Thyroid gland (tissue), 4 donors: ENCODE data around the gene FBLN1. TPM values are rescaled to one million over a fixed set of nuclear protein-coding genes. Genes with fewer than 3 reads are reported as not detected.

Experiments
- DNase-seq, 2 donors: peaks; one replicate each; pipeline ENCODE4 v3.0.0-alpha.2; 2019
- H3K27ac ChIP-seq, 3 donors: fragments of 200-600 bp; sonication (generic); 1 replicate in 2 of 3; 2 replicates in 1 of 3; pipeline ENCODE4 v1.5.1; 2016 to 2019; ENCODE audit warnings: mild to moderate bottlenecking in 1 of 3, moderate library complexity in 1 of 3
- H3K27me3 ChIP-seq: fragments of 200-600 bp; sonication (generic); one replicate; pipeline ENCODE4 v1.5.1; 2019
- H3K36me3 ChIP-seq, 2 donors: fragments of 200-600 bp; sonication (generic); one replicate each; pipeline ENCODE4 v1.5.1; 2016 to 2019
- H3K4me1 ChIP-seq, 2 donors: fragments of 200-600 bp; sonication (generic); one replicate each; pipeline ENCODE4 v1.5.1; 2017 to 2019
- H3K4me3 ChIP-seq, 3 donors: fragments of 200-600 bp; sonication (generic); replicated peaks in 1 of 3; 1 replicate in 2 of 3; 2 replicates in 1 of 3; pipeline ENCODE4 v1.5.1; 2016; ENCODE audit warnings: mild to moderate bottlenecking in 1 of 3
- H3K9me3 ChIP-seq: fragments of 200-600 bp; sonication (generic); one replicate; pipeline ENCODE4 v1.5.1; 2017
- POLR2A ChIP-seq, 2 donors: fragments of 450-650 bp; IDR thresholded peaks; one replicate each; pipeline ENCODE4 v1.6.1; 2017; ENCODE audit warnings: antibody characterized with exemption in 2 of 2, mild to moderate bottlenecking in 2 of 2, moderate library complexity in 1 of 2
- WGBS, 2 donors: methylation state at CpG; one replicate each; pipeline ENCODE4 v1.1.5; 2017; 5-methylcytosine and 5-hydroxymethylcytosine counted together
- intact Hi-C: fragments of 100-400 bp; cut with DNase I; formaldehyde crosslinking; loops from one replicate; pipeline ENCODE4 v1.15.1; 2023
- total RNA-seq, 4 donors: library from RNA; depleted of rRNA; stranded (reverse); fragments of >200 nt; gene quantifications; one replicate each; pipeline ENCODE4 v1.2.3, GENCODE V29; 2016
- TF ChIP-seq, protein P1 (sequence below), 6 experiments: fragments of 200-600 bp in 3 of 6; fragments of 450-650 bp in 3 of 6; sonication (generic) in 3 of 6; IDR thresholded peaks; one replicate each; pipeline ENCODE4 v1.5.1; 2016 to 2019; ENCODE audit warnings: antibody characterized with exemption in 6 of 6, mild to moderate bottlenecking in 2 of 6, inconsistent platforms in 1 of 6, moderate library complexity in 1 of 6

Gene FBLN1
- total RNA-seq, 4 donors from 2014 or later, result 52.3 to 199 (median 163) TPM

DNA sequence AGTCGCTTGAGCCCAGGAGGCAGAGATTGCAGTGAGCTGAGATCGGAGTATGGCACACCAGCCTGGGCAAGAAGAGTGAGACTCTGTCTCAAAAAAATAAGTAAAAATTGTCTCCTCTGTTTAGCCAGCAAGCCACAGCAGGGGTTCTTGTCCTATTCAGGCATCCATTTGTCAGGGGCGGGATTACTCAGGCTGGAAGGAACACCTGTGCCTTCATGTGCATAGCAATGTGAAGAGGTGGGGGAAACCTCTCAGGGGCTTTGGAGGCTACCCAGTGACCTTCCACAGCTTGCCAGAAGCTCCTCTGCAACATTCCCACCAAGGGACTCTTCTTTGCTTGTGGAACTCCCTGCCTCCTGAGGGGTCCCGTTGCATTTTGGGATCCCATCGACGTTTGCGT, 63.3 kb downstream of the FBLN1 start:
- intact Hi-C loops, result no loop called here
- Histone ChIP-seq H3K9me3 (no peaks in the 10 kb centered on the region), H3K4me3 (no peak overlapping the region), H3K36me3 (no peaks in the 10 kb centered on the region), H3K4me1 (no peaks in the 10 kb centered on the region), H3K27me3 (no peaks in the 10 kb centered on the region), H3K27ac (no peak overlapping the region)
- TF ChIP-seq, protein P1, sequence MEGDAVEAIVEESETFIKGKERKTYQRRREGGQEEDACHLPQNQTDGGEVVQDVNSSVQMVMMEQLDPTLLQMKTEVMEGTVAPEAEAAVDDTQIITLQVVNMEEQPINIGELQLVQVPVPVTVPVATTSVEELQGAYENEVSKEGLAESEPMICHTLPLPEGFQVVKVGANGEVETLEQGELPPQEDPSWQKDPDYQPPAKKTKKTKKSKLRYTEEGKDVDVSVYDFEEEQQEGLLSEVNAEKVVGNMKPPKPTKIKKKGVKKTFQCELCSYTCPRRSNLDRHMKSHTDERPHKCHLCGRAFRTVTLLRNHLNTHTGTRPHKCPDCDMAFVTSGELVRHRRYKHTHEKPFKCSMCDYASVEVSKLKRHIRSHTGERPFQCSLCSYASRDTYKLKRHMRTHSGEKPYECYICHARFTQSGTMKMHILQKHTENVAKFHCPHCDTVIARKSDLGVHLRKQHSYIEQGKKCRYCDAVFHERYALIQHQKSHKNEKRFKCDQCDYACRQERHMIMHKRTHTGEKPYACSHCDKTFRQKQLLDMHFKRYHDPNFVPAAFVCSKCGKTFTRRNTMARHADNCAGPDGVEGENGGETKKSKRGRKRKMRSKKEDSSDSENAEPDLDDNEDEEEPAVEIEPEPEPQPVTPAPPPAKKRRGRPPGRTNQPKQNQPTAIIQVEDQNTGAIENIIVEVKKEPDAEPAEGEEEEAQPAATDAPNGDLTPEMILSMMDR (IDR thresholded peaks at IDR 0.05), result no peak
- TF ChIP-seq POLR2A (IDR thresholded peaks at IDR 0.05), result no peak
- WGBS, 2 donors, result 82 to 88% methylated on average over 7 of the region's 7 CpGs
- no peak for DNase-seq

DNA sequence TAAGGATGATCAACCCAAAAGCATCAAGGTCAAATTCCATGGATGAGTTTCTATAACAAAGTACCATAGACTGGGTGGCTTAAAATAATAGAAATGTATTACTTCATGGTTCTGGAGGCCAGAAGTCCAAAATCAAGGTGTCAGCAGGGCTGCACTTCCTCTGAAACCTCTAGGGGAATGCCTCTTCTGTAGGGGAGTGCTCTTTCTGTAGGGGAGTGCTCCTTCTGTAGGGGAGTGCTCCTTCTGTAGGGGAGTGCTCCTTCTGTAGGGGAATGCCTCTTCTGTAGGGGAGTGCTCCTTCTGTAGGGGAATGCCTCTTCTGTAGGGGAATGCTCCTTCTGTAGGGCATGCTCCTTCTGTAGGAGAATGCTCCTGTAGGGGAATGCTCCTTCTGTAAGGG, 65.5 kb downstream of the FBLN1 start:
- no peak overlapping the region for H3K27ac ChIP-seq
- intact Hi-C loops, result no loop called here
- H3K27me3 ChIP-seq, result no peaks in the 10 kb centered on the region
- H3K9me3 ChIP-seq, result no peaks in the 10 kb centered on the region
- H3K4me3 ChIP-seq, result no peak overlapping the region
- no peaks in the 10 kb centered on the region for H3K36me3 ChIP-seq
- TF ChIP-seq, protein P1 (IDR thresholded peaks at IDR 0.05), result no peak
- TF ChIP-seq POLR2A (IDR thresholded peaks at IDR 0.05), result no peak
- H3K4me1 ChIP-seq, result no peaks in the 10 kb centered on the region
- no peak for DNase-seq

DNA sequence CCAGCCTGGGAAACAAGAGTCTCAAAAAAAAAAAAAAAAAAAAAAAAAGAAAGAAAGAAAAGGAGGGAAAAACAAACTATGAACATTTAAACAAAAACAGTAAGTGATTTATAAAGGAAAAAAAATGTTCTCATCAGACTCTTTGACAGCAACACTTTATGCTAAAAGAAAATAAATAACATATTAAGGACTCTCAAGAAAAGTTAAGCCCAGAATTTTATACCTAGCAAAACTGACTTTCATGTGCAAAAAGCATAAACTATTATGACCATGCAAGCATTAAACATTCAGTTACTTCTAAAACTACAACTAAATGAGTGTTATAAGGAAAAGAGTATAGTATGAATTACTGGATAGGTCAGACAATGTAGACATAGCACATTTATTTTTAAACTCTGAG, 68.4 kb downstream of the FBLN1 start:
- intact Hi-C loops, result no loop called here
- H3K36me3 ChIP-seq, result no peaks in the 10 kb centered on the region
- H3K27ac ChIP-seq, result no peak overlapping the region
- DNase-seq, result no peak
- H3K27me3 ChIP-seq, result no peaks in the 10 kb centered on the region
- TF ChIP-seq POLR2A (IDR thresholded peaks at IDR 0.05), result no peak
- TF ChIP-seq, protein P1 (IDR thresholded peaks at IDR 0.05), result no peak
- H3K9me3 ChIP-seq, result no peaks in the 10 kb centered on the region
- no peaks in the 10 kb centered on the region for H3K4me1 ChIP-seq
- no peak overlapping the region for H3K4me3 ChIP-seq

DNA sequence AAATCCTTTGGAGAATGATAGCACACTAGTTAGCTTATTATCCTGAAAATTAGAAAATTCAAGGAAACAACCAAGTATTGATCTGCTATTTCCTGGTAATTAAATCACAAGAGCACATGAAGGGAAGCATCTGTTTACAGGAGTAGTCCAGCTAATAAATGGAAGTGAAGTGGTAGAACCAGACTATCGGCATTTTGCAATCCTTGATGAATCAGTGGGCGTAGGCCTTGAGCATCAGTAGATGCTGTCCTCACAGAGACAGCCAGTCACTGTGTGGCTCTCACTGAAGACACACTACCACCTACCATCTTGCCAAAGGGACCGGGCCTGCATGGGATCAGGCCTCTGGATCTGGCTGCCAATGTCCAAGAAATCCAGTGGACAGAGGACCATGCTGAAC, 69.8 kb downstream of the FBLN1 start:
- Histone ChIP-seq H3K27ac (no peak overlapping the region), H3K36me3 (no peaks in the 10 kb centered on the region)
- 97 to 99% methylated on average over 3 of the region's 3 CpGs for WGBS, 2 donors

DNA sequence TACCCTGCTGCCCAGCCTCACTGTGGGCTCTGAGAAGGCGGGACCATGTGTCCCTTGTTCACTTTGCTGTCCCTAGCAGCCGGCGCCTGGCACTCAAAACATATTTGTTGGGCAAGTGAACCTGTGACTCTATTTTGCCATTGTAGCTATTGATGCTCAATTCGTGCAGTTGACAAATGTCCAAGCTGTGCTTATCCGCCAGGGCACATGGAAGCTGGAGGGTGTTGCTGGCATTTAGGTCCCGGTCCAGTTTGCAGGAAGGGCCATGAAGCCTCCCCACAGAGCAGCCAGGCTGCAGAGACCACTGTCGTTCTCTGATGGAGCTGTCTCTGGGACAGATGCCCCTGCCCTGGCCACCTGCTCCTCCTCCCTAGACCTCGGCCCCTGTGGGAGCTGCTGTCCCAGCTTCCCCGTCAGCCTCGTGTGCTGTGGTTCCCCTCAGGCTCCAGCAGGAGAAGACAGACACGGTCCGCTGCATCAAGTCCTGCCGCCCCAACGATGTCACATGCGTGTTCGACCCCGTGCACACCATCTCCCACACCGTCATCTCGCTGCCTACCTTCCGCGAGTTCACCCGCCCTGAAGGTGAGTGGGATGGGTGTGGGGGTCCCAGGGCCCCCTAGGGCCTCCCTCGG, 71.5 kb downstream of the FBLN1 start:
- intact Hi-C loops, result no loop called here
- H3K4me3 ChIP-seq, result no peak overlapping the region
- 73 to 74% methylated on average over 23 of the region's 23 CpGs for WGBS, 2 donors

More for the DNA sequence above, 69.8 kb downstream of the FBLN1 start:
- Histone ChIP-seq H3K9me3 (no peaks in the 10 kb centered on the region), H3K27me3 (no peaks in the 10 kb centered on the region), H3K4me3 (no peak overlapping the region), H3K4me1 (no peaks in the 10 kb centered on the region)
- no peak for DNase-seq
- no peak for TF ChIP-seq POLR2A (IDR thresholded peaks at IDR 0.05)
- TF ChIP-seq, protein P1 (IDR thresholded peaks at IDR 0.05), result no peak
- intact Hi-C loops, result no loop called here

More for the DNA sequence above, 71.5 kb downstream of the FBLN1 start:
- TF ChIP-seq, protein P1 (IDR thresholded peaks at IDR 0.05), result no peak
- no peak for TF ChIP-seq POLR2A (IDR thresholded peaks at IDR 0.05)
- no peaks in the 10 kb centered on the region for H3K4me1 ChIP-seq
- H3K27ac ChIP-seq, result no peak overlapping the region
- no peaks in the 10 kb centered on the region for H3K9me3 ChIP-seq
- DNase-seq, result no peak
- no peaks in the 10 kb centered on the region for H3K36me3 ChIP-seq
- no peaks in the 10 kb centered on the region for H3K27me3 ChIP-seq
